IMR-90 (cell line): ENCODE results near the gene BANP. TPM values are rescaled to one million over a fixed set of nuclear protein-coding genes. Genes with fewer than 3 reads are reported as not detected.
"Not testable (repeated sequence)": the region's sequence is repeated elsewhere in the genome, so short reads cannot be mapped to it uniquely, and the experiment has no call there.

Source experiments
- ATAC-seq: fragments of 200-7000 bp; cut with Tn5 transposase; 2 replicates; pipeline ENCODE4 v1.9.1; 2020; ENCODE audit warnings: low read depth, mild to moderate bottlenecking, moderate library complexity
- BruUV-seq: library from RNA; stranded (reverse); fragments of 400-500 nt; replicated peaks from 2 replicates; lab custom pipeline; 2021; lab: Mats Ljungman, UMichigan
- CTCF ChIA-PET: fragments of 300-600 bp; formaldehyde crosslinking; extraction: SDS; loops from one replicate; lab custom pipeline; 2021; ENCODE audit warnings: antibody characterized with exemption; lab: Yijun Ruan, JAX
- POLR2A ChIA-PET: fragments of 300-600 bp; sonication (Branson Sonifier 250); formaldehyde crosslinking; loops from one replicate; lab custom pipeline; 2022; ENCODE audit warnings: antibody characterized with exemption; ENCODE audit not compliant: unreplicated experiment; lab: Charles Lee
- DNase-seq: peaks from one replicate; pipeline ENCODE4 v3.0.0; 2013
- H2AFZ ChIP-seq: replicated peaks from 2 replicates; pipeline ENCODE3; 2013; ENCODE audit warnings: low read length, mild to moderate bottlenecking; ENCODE audit not compliant: poor library complexity
- H2AK5ac ChIP-seq: 2 replicates; pipeline ENCODE4 v1.6.1; 2013; ENCODE audit warnings: low read depth, low read length, inconsistent platforms
- H2AK9ac ChIP-seq: replicated peaks from 2 replicates; pipeline ENCODE3; 2013; ENCODE audit warnings: mild to moderate bottlenecking, low read depth, low read length, moderate library complexity; ENCODE audit not compliant: poor library complexity
- H2BK120ac ChIP-seq: 2 replicates; pipeline ENCODE4 v1.6.1; 2013; ENCODE audit warnings: low read depth, low read length, inconsistent platforms
- H2BK15ac ChIP-seq: 3 replicates; pipeline ENCODE4 v1.6.1; 2013; ENCODE audit warnings: low read depth, low read length, inconsistent platforms
- H2BK20ac ChIP-seq: 2 replicates; pipeline ENCODE4 v1.6.1; 2013; ENCODE audit warnings: low read depth, mild to moderate bottlenecking, inconsistent platforms, low read length, moderate library complexity
- H2BK5ac ChIP-seq: 2 replicates; pipeline ENCODE4 v1.6.1; 2013; ENCODE audit warnings: mild to moderate bottlenecking, low read depth, low read length, inconsistent platforms; ENCODE audit not compliant: poor library complexity, severe bottlenecking
- H3K14ac ChIP-seq: replicated peaks from 2 replicates; pipeline ENCODE4 v1.6.1; 2013; ENCODE audit warnings: low read depth, low read length, inconsistent platforms
- H3K18ac ChIP-seq: 2 replicates; pipeline ENCODE4 v1.6.1; 2013; ENCODE audit warnings: low read depth, low read length, control low read depth
- H3K23ac ChIP-seq: 2 replicates; pipeline ENCODE4 v1.6.1; 2013; ENCODE audit warnings: low read depth, low read length, inconsistent platforms
- H3K27ac ChIP-seq: 2 replicates; pipeline ENCODE4 v1.5.1; 2013; ENCODE audit warnings: mild to moderate bottlenecking, control low read depth, low read length; ENCODE audit not compliant: insufficient read depth
- H3K27me3 ChIP-seq: 2 replicates; pipeline ENCODE4 v1.6.1; 2013; ENCODE audit warnings: low read length; ENCODE audit not compliant: control insufficient read depth, insufficient read depth
- H3K36me3 ChIP-seq: 2 replicates; pipeline ENCODE4 v1.6.1; 2013; ENCODE audit warnings: low read length, mixed read lengths; ENCODE audit not compliant: control insufficient read depth, insufficient read depth
- H3K4ac ChIP-seq: 2 replicates; pipeline ENCODE4 v1.6.1; 2013; ENCODE audit warnings: low read depth, low read length, inconsistent platforms
- H3K4me1 ChIP-seq: 2 replicates; pipeline ENCODE4 v1.6.1; 2013; ENCODE audit warnings: low read length, mixed read lengths; ENCODE audit not compliant: control insufficient read depth, insufficient read depth
- H3K4me2 ChIP-seq: 2 replicates; pipeline ENCODE4 v1.6.1; 2013; ENCODE audit warnings: low read depth, mild to moderate bottlenecking, control low read depth, low read length, moderate library complexity
- H3K4me3 ChIP-seq: 2 replicates; pipeline ENCODE4 v1.5.1; 2013; ENCODE audit warnings: low read depth, mild to moderate bottlenecking, control low read depth, low read length, moderate library complexity; ENCODE audit not compliant: insufficient read depth
- H3K56ac ChIP-seq: 2 replicates; pipeline ENCODE4 v1.6.1; 2013; ENCODE audit warnings: low read length, inconsistent platforms; ENCODE audit not compliant: insufficient read depth; ENCODE audit errors: extremely low read depth
- H3K79me1 ChIP-seq, 2 experiments: 2 replicates each; pipeline ENCODE4 v1.6.1; 2013; ENCODE audit warnings: low read length in 2 of 2, inconsistent platforms in 1 of 2, low read depth in 1 of 2
- H3K9ac ChIP-seq: 2 replicates; pipeline ENCODE4 v1.6.1; 2013; ENCODE audit warnings: low read depth, low read length, control low read depth
- H3K9me1 ChIP-seq: 2 replicates; pipeline ENCODE4 v1.6.1; 2013; ENCODE audit warnings: low read length, inconsistent platforms; ENCODE audit not compliant: insufficient read depth
- H3K9me3 ChIP-seq: 2 replicates; pipeline ENCODE4 v1.6.1; 2013; ENCODE audit warnings: low read length; ENCODE audit not compliant: control insufficient read depth, insufficient read depth
- H4K20me1 ChIP-seq: 2 replicates; pipeline ENCODE4 v1.6.1; 2013; ENCODE audit warnings: low read length, inconsistent platforms; ENCODE audit not compliant: insufficient read depth
- H4K5ac ChIP-seq: 2 replicates; pipeline ENCODE4 v1.6.1; 2013; ENCODE audit warnings: mild to moderate bottlenecking, low read depth, low read length, control low read depth
- H4K8ac ChIP-seq, 2 experiments: 2 replicates each; pipeline ENCODE4 v1.6.1; 2013; ENCODE audit warnings: low read depth in 2 of 2, low read length in 2 of 2, control low read depth in 1 of 2, inconsistent platforms in 1 of 2
- H4K91ac ChIP-seq: 2 replicates; pipeline ENCODE4 v1.6.1; 2013; ENCODE audit warnings: low read depth, low read length, inconsistent platforms; ENCODE audit not compliant: insufficient read depth
- WGBS, 2 experiments: methylation state at CpG; one replicate each; pipeline versions ENCODE4 v1.1.5 to v1.1.7; 2013; ENCODE audit warnings: missing lambda C conversion rate in 2 of 2; ENCODE audit not compliant: insufficient read length in 1 of 2; ENCODE audit errors: extremely low coverage in 2 of 2; 5-methylcytosine and 5-hydroxymethylcytosine counted together
- dilution Hi-C: fragments of 300-500 bp; cut with HindIII; formaldehyde crosslinking; loops from one replicate; pipeline ENCODE4 v1.14.3; 2018; ENCODE audit warnings: low sequenced_read_pairs; ENCODE audit not compliant: unreplicated experiment
- in situ Hi-C: fragments of 300-500 bp; cut with MboI; formaldehyde crosslinking; loops from 3 replicates; pipeline ENCODE4 v1.14.3; 2019; ENCODE audit warnings: low sequenced_read_pairs, inconsistent platforms, mixed read lengths
- intact Hi-C: fragments of 100-400 bp; cut with micrococcal nuclease; formaldehyde crosslinking; loops from 2 replicates; pipeline ENCODE4 v1.10.0; 2022
- polyA plus RNA-seq, 3 experiments: library from polyadenylated mRNA; depleted of rRNA; stranded (reverse); fragments of >200 nt; gene quantifications; 2 replicates each; pipeline ENCODE4 v1.2.3, GENCODE V29; 2012; ENCODE audit warnings: low replicate concordance in 1 of 3
- total RNA-seq: library from RNA; depleted of rRNA; stranded (reverse); fragments of >200 nt; gene quantifications from 2 replicates; pipeline ENCODE4 v1.2.3, GENCODE V29; 2012

The BANP gene
- total and polyA plus RNA-seq, 2 of the 4 experiments (the other 2 are of a cell fraction) = 17.4 to 17.9 TPM

GRCh38 chr16:87979911-87980630 lies 28.8 kb downstream of the BANP start:
- DNase-seq, dilution Hi-C loops, CTCF ChIA-PET, BruUV-seq, in situ Hi-C loops, H3K4me3 ChIP-seq, H2AK9ac ChIP-seq, H3K9ac ChIP-seq, H4K5ac ChIP-seq, intact Hi-C loops, H2BK20ac ChIP-seq, H3K4ac ChIP-seq, H3K4me1 ChIP-seq, H2BK120ac ChIP-seq, H4K20me1 ChIP-seq, H3K4me2 ChIP-seq, H3K56ac ChIP-seq, H3K18ac ChIP-seq, H2BK15ac ChIP-seq, H3K27ac ChIP-seq, H4K8ac ChIP-seq, H3K14ac ChIP-seq, POLR2A ChIA-PET, H3K9me1 ChIP-seq, H2AFZ ChIP-seq, ATAC-seq, H2AK5ac ChIP-seq, H3K23ac ChIP-seq, H4K91ac ChIP-seq, H3K27me3 ChIP-seq, H3K9me3 ChIP-seq, H2BK5ac ChIP-seq: not testable (repeated sequence)
- Histone ChIP-seq H3K36me3 (peaks cover 12% of the 10 kb centered on the region), H3K79me1 (peaks cover 16 to 31% of the 10 kb centered on the region in 2 experiments; a peak in 2 of 4 replicates)
- no CpG with 5 or more reads among the region's 12 CpGs for WGBS, 2 experiments

DNA sequence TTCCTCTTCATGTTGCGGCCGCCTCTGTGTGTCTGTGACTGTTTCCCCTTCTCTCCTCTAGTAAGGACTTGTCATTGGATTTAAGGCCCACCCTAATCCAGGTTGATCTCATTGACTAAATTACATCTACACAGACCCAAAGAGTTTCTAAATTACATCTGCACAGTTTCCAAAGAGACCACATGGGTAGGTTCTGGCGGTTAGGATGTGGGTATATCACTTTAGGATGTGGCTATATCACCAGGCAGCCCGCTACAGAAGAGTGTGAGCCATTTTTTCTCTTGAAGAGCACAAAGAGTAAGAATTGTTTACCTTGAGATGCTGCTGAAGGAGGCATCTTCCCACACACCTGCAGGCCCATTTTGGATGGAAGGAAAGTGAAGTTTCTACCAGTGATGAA lies 30.1 kb downstream of the BANP start:
- H3K9me3 ChIP-seq, H3K56ac ChIP-seq, in situ Hi-C loops, H2AFZ ChIP-seq, H2BK15ac ChIP-seq, H3K9me1 ChIP-seq, ATAC-seq, BruUV-seq, H3K27ac ChIP-seq, intact Hi-C loops, H2BK120ac ChIP-seq, CTCF ChIA-PET, H3K14ac ChIP-seq, H3K9ac ChIP-seq, H2AK9ac ChIP-seq, H3K23ac ChIP-seq, DNase-seq, dilution Hi-C loops, H2BK5ac ChIP-seq, H3K4me2 ChIP-seq, H3K27me3 ChIP-seq, H4K8ac ChIP-seq, POLR2A ChIA-PET, H2BK20ac ChIP-seq, H3K4ac ChIP-seq, H3K36me3 ChIP-seq, H3K18ac ChIP-seq, H4K91ac ChIP-seq, H3K4me3 ChIP-seq, H4K5ac ChIP-seq, H4K20me1 ChIP-seq, H2AK5ac ChIP-seq: not testable (repeated sequence)
- no CpG with 5 or more reads among the region's 4 CpGs for WGBS, 2 experiments
- Histone ChIP-seq H3K79me1 (peaks cover 11 to 32% of the 10 kb centered on the region in 2 experiments; a peak in 2 of 4 replicates), H3K4me1 (peaks cover 10% of the 10 kb centered on the region)
